Kidney (tissue), 14 donors: Measurements from ENCODE around the gene AGBL5. TPM values are rescaled to one million over a fixed set of nuclear protein-coding genes. Genes with fewer than 3 reads are reported as not detected.
A peak's percentile ranks its signal among the peaks of the same experiment; 100 is the strongest.

Experiments used
- DNase-seq, 5 donors: peaks; one replicate each; pipeline ENCODE4 v3.0.0-alpha.2; 2013 to 2020
- FAIRE-seq: peaks from 2 replicates; lab custom pipeline; 2012; peaks lifted over from hg19 to GRCh38; lab: Jason Lieb, UNC
- H3K27ac ChIP-seq, 2 donors: one replicate each; pipeline ENCODE4 v1.7.0; 2013; ENCODE audit warnings: low read depth in 2 of 2, low read length in 2 of 2, inconsistent platforms in 1 of 2
- H3K27me3 ChIP-seq: one replicate; pipeline ENCODE4 v1.7.1; 2013; ENCODE audit warnings: low read length, inconsistent platforms; ENCODE audit not compliant: control insufficient read depth, insufficient read depth
- H3K36me3 ChIP-seq, 3 donors: one replicate each; pipeline versions ENCODE4 v1.7.0 to v1.7.1; 2013; ENCODE audit warnings: low read length in 3 of 3, control low read depth in 1 of 3, inconsistent platforms in 1 of 3; ENCODE audit not compliant: insufficient read depth in 3 of 3, control insufficient read depth in 2 of 3
- H3K4me1 ChIP-seq, 3 donors: one replicate each; pipeline versions ENCODE4 v1.7.0 to v1.7.1; 2013; ENCODE audit warnings: low read length in 3 of 3, inconsistent platforms in 1 of 3, low read depth in 1 of 3; ENCODE audit not compliant: control insufficient read depth in 2 of 3, insufficient read depth in 2 of 3
- H3K4me3 ChIP-seq, 3 donors: one replicate each; pipeline versions ENCODE4 v1.7.0 to v1.8.1; 2013; ENCODE audit warnings: low read length in 3 of 3, control low read depth in 1 of 3, inconsistent platforms in 1 of 3
- H3K9ac ChIP-seq, 3 donors: one replicate each; pipeline versions ENCODE4 v1.7.0 to v1.7.1; 2013; ENCODE audit warnings: low read length in 3 of 3, control low read depth in 1 of 3, inconsistent platforms in 1 of 3
- H3K9me3 ChIP-seq, 3 donors: one replicate each; pipeline versions ENCODE4 v1.7.0 to v1.7.1; 2013; ENCODE audit warnings: low read length in 3 of 3, control low read depth in 1 of 3, inconsistent platforms in 1 of 3; ENCODE audit not compliant: control insufficient read depth in 2 of 3, insufficient read depth in 1 of 3
- intact Hi-C: fragments of 100-400 bp; cut with DNase I; formaldehyde crosslinking; loops from one replicate; pipeline ENCODE4 v1.11.1; 2022
- polyA plus RNA-seq: library from polyadenylated mRNA; stranded (reverse); fragments of 350-450 nt; fragmentation: Illumina TruSeq; extraction: RNeasy Lipid Tissue Mini Kit (QIAGEN cat#74804); gene quantifications from one replicate; pipeline ENCODE4 v1.2.3, GENCODE V29; 2014; ENCODE audit warnings: low read depth, low replicate concordance; ENCODE audit not compliant: insufficient read depth
- total RNA-seq: library from RNA; stranded (reverse); fragmentation: NEBNext Ultra II Directional; extraction: Animal tissue kit (Norgen Biotek cat#: 25700); gene quantifications from one replicate; pipeline ENCODE4 v1.2.1, GENCODE V29; 2021
- TF ChIP-seq, protein P1 (sequence below): IDR thresholded peaks from 3 replicates; pipeline ENCODE4 v1.5.1; 2012; ENCODE audit warnings: mild to moderate bottlenecking, moderate library complexity, borderline replicate concordance; ENCODE audit not compliant: insufficient read depth; ENCODE audit errors: extremely low read depth
- donor health status: control.
- donor health status: control.
- donor health status: control.
- donor health status: control.
- donor health status: control.
- donor health status: DM: yes; HTN: yes; CAD: no.
- donor health status: Normal renal cell carcinoma (clear cell type).

AGBL5 gene
- total and polyA plus RNA-seq, 2 donors from 2014 or later: 33.4 to 36.5 TPM

DNA sequence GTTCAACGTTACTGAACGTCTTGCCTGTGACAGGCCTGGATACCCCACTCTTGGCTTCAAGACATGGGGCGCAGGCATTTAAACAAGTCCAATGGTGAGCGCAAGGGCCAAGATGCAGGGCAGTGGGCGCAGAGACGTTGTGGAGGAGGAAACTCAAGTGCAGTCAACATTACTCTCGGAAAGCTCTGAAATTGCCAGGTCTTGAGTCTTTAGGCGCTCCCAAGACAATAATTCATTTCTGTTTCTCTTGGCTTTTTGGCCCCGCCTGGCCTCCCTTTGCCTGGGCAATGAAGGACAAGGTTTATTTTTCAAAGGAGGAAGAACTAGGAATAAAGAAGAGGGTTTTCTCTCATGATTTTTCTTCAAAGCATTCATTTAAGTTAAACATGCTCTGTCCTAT, 32.0 kb upstream of the AGBL5 start:
- intact Hi-C loops: loop anchor here (5.0 kb wide), 1 partner anchor 57 kb away; no protein-coding TSS in a partner anchor
- Histone ChIP-seq H3K4me3 (no peak overlapping the region), H3K27me3 (no peaks in the 10 kb centered on the region), H3K27ac (no peak overlapping the region), H3K36me3 (peaks cover 0 to 14% (median 8%) of the 10 kb centered on the region in 3 donors), H3K9me3 (no peaks in the 10 kb centered on the region), H3K9ac (no peak overlapping the region), H3K4me1 (peaks cover 0 to 16% (median 16%) of the 10 kb centered on the region in 3 donors)
- FAIRE-seq: no peak
- TF ChIP-seq, protein P1, sequence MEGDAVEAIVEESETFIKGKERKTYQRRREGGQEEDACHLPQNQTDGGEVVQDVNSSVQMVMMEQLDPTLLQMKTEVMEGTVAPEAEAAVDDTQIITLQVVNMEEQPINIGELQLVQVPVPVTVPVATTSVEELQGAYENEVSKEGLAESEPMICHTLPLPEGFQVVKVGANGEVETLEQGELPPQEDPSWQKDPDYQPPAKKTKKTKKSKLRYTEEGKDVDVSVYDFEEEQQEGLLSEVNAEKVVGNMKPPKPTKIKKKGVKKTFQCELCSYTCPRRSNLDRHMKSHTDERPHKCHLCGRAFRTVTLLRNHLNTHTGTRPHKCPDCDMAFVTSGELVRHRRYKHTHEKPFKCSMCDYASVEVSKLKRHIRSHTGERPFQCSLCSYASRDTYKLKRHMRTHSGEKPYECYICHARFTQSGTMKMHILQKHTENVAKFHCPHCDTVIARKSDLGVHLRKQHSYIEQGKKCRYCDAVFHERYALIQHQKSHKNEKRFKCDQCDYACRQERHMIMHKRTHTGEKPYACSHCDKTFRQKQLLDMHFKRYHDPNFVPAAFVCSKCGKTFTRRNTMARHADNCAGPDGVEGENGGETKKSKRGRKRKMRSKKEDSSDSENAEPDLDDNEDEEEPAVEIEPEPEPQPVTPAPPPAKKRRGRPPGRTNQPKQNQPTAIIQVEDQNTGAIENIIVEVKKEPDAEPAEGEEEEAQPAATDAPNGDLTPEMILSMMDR: no peak
- no peak for DNase-seq

DNA sequence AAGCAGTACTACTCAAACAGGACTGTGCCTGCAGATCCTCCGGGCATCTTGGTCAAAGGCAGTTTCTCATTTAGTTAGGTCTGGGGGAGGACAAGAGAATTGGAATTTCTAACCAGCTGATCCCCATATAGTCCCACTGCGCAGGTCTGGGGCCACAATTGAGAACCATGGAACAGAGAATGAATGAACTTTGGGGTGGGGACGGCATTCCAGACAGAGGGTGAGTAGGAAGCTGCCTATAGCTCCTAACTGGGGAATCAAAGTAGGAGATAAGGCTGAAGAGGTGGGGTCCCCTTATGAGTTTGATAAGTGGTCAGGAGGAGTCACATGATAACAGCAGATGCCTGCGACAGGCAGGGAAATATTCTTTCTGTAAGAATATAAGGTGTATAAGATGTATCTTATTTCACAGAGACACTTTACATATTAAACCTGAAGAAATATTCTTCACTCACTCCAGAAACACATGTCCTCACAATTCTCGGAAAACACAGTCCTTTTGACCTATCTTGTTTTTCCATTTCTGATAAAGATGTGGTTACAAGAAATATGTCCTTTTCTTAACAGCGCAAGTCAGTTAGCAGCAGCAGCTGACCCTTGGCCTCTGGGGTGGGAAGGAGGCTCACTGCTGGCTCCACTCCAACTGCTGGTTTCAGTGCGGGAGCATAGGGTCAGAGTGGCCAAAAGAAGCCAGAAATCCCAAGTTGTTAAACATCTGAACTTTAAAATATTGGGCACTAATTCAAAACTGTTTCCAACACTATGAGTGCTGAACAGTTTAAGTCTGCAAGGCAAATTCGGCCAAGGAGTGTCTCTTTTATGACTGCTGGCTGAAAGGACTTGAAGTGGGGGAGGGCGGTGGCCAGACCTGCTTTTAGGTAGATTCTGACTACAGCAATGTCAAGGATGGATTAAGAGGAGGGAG, 31.3 kb upstream of the AGBL5 start:
- DNase-seq: peak in 3 of 5 donors; percentile 29 to 95 (median 56)
- no peak overlapping the region for H3K9ac ChIP-seq
- TF ChIP-seq, protein P1: no peak
- H3K27me3 ChIP-seq: no peaks in the 10 kb centered on the region
- intact Hi-C loops: loop anchor here (5.0 kb wide), 1 partner anchor 58 kb away; no protein-coding TSS in a partner anchor
- peaks cover 0 to 14% (median 9%) of the 10 kb centered on the region in 3 donors for H3K36me3 ChIP-seq
- H3K9me3 ChIP-seq: no peaks in the 10 kb centered on the region
- H3K4me1 ChIP-seq: peaks cover 0 to 13% (median 12%) of the 10 kb centered on the region in 3 donors
- no peak overlapping the region for H3K27ac ChIP-seq
- no peak overlapping the region for H3K4me3 ChIP-seq
- peak; percentile 39 for FAIRE-seq

DNA sequence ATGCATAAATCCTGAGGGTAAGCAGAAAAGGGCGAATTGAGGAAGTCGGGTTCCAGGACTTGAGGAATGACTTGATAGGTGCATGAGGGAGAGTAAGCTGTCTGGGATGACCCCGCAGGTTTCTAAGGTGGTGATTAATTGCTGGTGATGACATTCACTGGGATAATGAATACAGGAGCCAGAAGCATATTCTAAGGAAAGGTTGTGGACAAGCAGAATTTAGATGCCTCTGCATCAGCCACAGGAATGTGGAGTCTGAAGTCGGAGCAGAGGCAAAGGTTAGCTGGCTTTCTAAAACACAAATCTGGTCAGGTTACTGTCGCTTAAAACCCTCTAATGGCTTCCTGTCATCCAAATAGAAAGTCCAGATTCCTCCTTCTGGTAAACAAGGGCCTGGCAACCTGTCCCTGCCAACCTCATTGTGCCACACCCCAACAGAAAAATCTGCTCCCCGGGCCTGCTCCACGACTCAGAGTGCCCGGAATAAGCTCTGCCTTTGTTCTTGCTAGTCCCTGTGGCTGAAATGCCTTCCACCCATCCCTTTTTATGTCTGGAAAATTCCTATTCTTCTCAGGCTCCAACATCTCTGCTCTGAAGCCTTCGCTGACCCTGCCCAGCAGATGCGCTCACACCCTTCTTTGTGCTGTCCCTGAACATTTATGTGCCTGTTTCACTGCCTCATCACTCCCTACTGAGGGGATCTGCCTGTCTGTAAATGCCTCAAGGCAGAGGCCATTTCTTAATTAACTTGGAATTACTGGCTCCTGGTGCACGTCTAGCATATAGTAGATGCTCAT, 30.0 kb upstream of the AGBL5 start:
- TF ChIP-seq, protein P1: no peak
- Histone ChIP-seq H3K4me3 (no peak overlapping the region), H3K27ac (no peak overlapping the region), H3K4me1 (peaks cover 0 to 8% (median 7%) of the 10 kb centered on the region in 3 donors), H3K9me3 (no peaks in the 10 kb centered on the region), H3K9ac (no peak overlapping the region), H3K27me3 (no peaks in the 10 kb centered on the region), H3K36me3 (peaks cover 0 to 14% (median 13%) of the 10 kb centered on the region in 3 donors)
- intact Hi-C loops: no loop called here
- FAIRE-seq: no peak
- no peak for DNase-seq
